ENCODE measurements around the gene LGR6. TPM values are rescaled to one million over a fixed set of nuclear protein-coding genes. Genes with fewer than 3 reads are reported as not detected.

LGR6 gene
- total and polyA plus RNA-seq, 2 of the 8 experiments (the other 6 are each of a cell fraction or from before 2014, with no cell fraction given): 0.50 to 1.0 TPM

GRCh38 chr1:202194328-202194648, 689 bp downstream of the LGR6 start (continued):
- TF ChIP-seq SP2 (IDR thresholded peaks at IDR 0.05; ENCODE audit: low read length) (no peak), E2F6 (IDR thresholded peaks at IDR 0.05) (no peak), SAP30 (IDR thresholded peaks at IDR 0.05; ENCODE audit: insufficient read depth, insufficient replicate concordance, low read length) (no peak), PHF8 (conservative IDR thresholded peaks at IDR 0.05; ENCODE audit: low read depth, low read length) (no peak), EGR1 (IDR thresholded peaks at IDR 0.05; ENCODE audit: borderline replicate concordance, low read depth, low read length) (no peak), MAX (IDR thresholded peaks at IDR 0.05) (no peak)
- TF ChIP-seq, protein P1, sequence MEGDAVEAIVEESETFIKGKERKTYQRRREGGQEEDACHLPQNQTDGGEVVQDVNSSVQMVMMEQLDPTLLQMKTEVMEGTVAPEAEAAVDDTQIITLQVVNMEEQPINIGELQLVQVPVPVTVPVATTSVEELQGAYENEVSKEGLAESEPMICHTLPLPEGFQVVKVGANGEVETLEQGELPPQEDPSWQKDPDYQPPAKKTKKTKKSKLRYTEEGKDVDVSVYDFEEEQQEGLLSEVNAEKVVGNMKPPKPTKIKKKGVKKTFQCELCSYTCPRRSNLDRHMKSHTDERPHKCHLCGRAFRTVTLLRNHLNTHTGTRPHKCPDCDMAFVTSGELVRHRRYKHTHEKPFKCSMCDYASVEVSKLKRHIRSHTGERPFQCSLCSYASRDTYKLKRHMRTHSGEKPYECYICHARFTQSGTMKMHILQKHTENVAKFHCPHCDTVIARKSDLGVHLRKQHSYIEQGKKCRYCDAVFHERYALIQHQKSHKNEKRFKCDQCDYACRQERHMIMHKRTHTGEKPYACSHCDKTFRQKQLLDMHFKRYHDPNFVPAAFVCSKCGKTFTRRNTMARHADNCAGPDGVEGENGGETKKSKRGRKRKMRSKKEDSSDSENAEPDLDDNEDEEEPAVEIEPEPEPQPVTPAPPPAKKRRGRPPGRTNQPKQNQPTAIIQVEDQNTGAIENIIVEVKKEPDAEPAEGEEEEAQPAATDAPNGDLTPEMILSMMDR (IDR thresholded peaks at IDR 0.05; ENCODE audit: control extremely low read depth in 1 of 3, insufficient read depth in 1 of 3, low read depth in 1 of 3, low read length in 3 of 3): no peak
